ENCODE data around the gene EVX1.
A peak's percentile ranks its signal among the peaks of the same experiment; 100 is the strongest.

EVX1 gene

DNA sequence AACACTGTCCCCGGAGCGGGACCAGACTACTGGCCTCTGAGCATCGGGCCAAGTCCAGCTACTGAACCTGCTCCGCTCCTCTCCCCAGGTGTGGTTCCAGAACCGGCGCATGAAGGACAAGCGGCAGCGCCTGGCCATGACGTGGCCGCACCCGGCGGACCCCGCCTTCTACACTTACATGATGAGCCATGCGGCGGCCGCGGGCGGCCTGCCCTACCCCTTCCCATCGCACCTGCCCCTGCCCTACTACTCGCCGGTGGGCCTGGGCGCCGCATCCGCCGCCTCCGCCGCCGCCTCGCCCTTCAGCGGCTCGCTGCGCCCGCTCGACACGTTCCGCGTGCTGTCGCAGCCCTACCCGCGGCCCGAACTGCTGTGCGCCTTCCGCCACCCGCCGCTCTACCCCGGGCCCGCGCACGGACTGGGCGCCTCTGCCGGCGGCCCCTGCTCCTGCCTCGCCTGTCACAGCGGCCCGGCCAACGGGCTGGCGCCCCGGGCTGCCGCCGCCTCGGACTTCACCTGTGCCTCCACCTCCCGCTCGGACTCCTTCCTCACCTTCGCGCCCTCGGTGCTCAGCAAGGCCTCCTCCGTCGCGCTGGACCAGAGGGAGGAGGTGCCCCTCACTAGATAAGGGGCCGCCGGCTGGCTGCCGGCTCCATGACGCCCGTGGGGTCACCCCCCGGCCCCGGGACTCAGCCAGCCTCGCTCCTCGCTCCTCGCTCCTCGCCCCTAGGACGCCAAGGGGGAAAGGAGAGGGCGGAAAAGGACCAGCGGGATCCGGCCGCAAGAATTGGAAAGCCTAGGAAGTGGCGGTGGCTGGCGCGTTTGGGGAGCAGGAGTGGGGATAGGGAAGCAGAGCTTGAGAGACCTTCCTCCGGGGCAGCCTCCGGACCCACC, 3.4 kb downstream of the EVX1 start:
- H3K4me3 ChIP-seq (ENCODE audit: control insufficient read depth, low read depth, low read length) = no peak overlapping the region
- TF ChIP-seq, protein P1, sequence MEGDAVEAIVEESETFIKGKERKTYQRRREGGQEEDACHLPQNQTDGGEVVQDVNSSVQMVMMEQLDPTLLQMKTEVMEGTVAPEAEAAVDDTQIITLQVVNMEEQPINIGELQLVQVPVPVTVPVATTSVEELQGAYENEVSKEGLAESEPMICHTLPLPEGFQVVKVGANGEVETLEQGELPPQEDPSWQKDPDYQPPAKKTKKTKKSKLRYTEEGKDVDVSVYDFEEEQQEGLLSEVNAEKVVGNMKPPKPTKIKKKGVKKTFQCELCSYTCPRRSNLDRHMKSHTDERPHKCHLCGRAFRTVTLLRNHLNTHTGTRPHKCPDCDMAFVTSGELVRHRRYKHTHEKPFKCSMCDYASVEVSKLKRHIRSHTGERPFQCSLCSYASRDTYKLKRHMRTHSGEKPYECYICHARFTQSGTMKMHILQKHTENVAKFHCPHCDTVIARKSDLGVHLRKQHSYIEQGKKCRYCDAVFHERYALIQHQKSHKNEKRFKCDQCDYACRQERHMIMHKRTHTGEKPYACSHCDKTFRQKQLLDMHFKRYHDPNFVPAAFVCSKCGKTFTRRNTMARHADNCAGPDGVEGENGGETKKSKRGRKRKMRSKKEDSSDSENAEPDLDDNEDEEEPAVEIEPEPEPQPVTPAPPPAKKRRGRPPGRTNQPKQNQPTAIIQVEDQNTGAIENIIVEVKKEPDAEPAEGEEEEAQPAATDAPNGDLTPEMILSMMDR (IDR thresholded peaks at IDR 0.05; ENCODE audit: control insufficient read depth, insufficient read depth, low read depth, low read length, missing control alignments) = no peak
- no peak for DNase-seq (ENCODE audit: low read depth)

DNA sequence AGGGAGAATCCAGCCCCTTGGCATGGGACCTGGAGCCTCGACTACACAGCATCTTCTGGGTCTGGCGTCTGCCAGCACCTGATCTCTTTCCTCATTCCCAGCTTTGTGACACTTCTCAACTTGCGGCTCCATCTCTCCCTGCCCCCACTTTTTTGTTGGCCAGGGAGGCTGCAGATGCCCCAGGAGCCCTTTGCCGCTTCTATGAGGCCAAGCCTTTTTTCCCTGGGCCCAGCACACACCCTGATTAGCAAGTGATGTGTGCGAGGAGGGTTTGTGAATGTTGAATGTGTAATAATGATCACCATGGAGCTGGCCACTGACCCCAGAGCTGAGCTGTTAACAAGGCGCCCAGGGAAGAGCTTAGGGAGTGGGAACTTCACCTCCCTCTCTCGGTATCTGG, 4.4 kb downstream of the EVX1 start:
- no peak for DNase-seq (ENCODE audit: low read depth)
- TF ChIP-seq, protein P1 (IDR thresholded peaks at IDR 0.05; ENCODE audit: control insufficient read depth, insufficient read depth, low read depth, low read length, missing control alignments) = no peak
- H3K4me3 ChIP-seq (ENCODE audit: control insufficient read depth, low read depth, low read length) = no peak overlapping the region

DNA sequence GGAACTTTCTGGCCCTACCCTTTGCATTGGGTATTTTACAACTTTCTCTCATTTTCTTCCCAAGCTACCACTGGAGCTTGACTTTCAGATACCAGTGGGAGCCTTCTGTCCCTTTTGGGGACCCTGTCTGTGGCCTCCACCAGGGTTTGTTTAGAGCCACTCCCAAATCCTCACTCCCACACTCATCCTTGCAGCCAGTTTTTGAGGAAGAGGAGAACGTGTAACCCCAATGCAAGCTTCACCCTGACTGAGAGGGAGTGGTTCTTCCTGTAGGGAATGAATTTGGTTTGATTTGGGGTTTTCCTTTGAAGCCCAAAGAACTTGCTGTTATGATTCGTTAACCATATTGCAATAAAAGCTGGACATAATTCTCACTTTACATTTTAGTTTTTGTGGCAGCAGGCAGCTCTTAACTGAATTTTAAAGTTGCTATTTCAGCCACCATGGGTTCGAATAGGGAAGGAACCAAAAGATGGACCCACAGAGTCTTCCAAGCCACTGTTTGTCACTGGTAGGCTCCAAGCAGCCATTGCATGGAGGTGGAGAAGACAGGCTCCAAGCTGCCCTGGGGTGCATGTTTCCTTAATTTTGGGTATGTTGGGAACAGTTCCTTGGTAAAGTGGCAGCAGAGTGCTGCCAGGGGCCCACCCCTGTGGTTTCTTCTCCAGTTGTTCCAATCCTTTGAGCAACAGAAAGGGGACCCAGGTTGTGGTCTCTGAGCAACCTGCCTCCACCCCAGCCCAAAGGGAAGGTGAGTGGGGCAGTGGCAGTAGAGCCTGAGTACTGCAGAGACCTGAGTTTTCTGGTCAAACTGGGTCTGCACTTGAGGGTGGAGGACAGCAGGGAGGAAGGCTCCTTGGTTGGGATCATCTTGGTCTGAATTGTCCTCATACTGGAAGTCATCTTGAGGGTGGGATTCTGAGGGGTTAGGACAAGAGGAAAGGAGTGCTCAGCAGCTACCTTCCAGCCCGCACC, 5.1 kb downstream of the EVX1 start:
- no peak for DNase-seq (ENCODE audit: low read depth)
- H3K4me3 ChIP-seq (ENCODE audit: control insufficient read depth, low read depth, low read length) = no peak overlapping the region
- TF ChIP-seq, protein P1 (IDR thresholded peaks at IDR 0.05; ENCODE audit: control insufficient read depth, insufficient read depth, low read depth, low read length, missing control alignments) = no peak

DNA sequence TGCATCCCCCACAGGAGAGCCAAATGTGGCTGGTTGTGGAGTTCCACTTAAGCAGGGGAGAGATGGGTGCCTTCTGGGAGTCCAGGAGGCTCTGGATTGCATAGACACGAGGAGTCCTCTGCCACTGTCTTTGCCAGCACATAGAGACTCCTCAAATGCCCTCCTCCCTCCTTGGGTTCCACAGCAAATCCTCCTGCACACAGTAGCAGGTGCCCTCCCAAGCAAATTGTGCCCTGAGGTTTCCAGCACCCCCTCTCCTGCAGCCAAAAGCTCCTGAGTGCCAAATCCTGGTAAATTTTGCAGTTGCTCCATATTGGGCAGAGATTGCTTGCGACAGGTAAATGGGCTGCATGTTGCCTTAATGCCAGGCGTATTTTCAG, 5.8 kb downstream of the EVX1 start:
- TF ChIP-seq, protein P1 (IDR thresholded peaks at IDR 0.05; ENCODE audit: control insufficient read depth, insufficient read depth, low read depth, low read length, missing control alignments) = no peak
- no peak for DNase-seq (ENCODE audit: low read depth)
- no peak overlapping the region for H3K4me3 ChIP-seq (ENCODE audit: control insufficient read depth, low read depth, low read length)

DNA sequence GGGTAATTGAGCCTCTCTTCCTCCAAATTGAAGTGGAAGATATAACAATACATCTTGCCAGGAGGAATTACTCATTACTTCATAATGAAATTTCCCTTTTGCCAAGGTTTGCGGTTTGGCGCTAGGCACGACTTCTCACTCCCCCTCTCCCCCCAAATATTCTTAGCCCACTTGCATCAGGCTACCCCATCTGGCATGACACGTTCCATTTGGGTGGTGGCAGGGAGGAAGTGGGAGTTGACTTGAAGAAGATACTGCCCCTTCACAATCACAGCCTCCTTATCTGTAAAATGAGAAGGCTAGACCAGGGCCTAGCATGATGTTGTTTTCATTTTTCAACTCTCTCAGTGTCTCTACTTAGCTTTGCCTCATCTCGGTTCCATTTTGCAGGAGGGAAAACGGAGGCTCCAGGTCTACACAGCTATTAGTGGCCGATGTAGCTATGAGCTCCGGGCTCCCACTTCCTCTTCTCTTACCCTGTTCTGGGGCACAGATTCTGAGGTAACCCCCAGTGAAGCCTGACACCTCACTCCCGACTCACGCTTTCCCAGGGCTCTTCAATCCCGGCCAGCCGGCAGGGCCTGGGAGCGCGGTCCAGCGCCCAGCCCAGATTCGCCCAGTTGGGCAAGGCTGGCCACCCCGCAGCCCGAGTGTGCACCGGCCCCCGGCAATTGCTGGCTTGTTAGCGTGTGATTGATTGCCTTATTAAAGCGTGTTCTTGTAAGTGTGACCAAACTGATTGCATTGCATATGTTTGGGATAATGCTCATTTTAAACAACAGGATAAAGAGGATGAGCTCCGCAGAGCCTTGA, 6.5 kb downstream of the EVX1 start:
- DNase-seq (ENCODE audit: low read depth) = peak; percentile 84
- TF ChIP-seq, protein P1 (IDR thresholded peaks at IDR 0.05; ENCODE audit: control insufficient read depth, insufficient read depth, low read depth, low read length, missing control alignments) = no peak
- no peak overlapping the region for H3K4me3 ChIP-seq (ENCODE audit: control insufficient read depth, low read depth, low read length)
